Measurements from ENCODE around the gene PRKG1.

GRCh38 chr10:51487576-51487975 lies 413.3 kb downstream of the PRKG1 start:
- TF ChIP-seq CEBPB (IDR thresholded peaks at IDR 0.05), result no peak
- TF ChIP-seq EP300 (IDR thresholded peaks at IDR 0.05; ENCODE audit: borderline replicate concordance), result no peak
- TF ChIP-seq TAF1 (IDR thresholded peaks at IDR 0.05; ENCODE audit: low read depth), result no peak
- no peak for TF ChIP-seq REST (IDR thresholded peaks at IDR 0.05; ENCODE audit: low read depth)
- TF ChIP-seq RAD21 (IDR thresholded peaks at IDR 0.05; ENCODE audit: low read depth), result no peak
- TF ChIP-seq NFIC (IDR thresholded peaks at IDR 0.05), result no peak
- TF ChIP-seq CREB1 (IDR thresholded peaks at IDR 0.05; ENCODE audit: low read depth), result no peak

All from Ishikawa (cell line).